Osteocyte (in vitro differentiated cells): Measurements from ENCODE around the gene AKAP13. TPM values are rescaled to one million over a fixed set of nuclear protein-coding genes. Genes with fewer than 3 reads are reported as not detected.

Experiments used
- DNase-seq: peaks from one replicate; pipeline ENCODE4 v3.0.0; 2021; ENCODE audit warnings: mixed read lengths; ENCODE audit not compliant: unreplicated experiment; ENCODE audit errors: extremely low spot score
- H3K27ac Mint-ChIP-seq: one replicate; pipeline ENCODE4 v1.8.0; 2021; ENCODE audit warnings: mild to moderate bottlenecking, mixed read lengths; ENCODE audit not compliant: unreplicated experiment
- H3K27me3 Mint-ChIP-seq: one replicate; pipeline ENCODE4 v1.8.0; 2021; ENCODE audit warnings: mixed read lengths; ENCODE audit not compliant: unreplicated experiment
- H3K36me3 Mint-ChIP-seq: one replicate; pipeline ENCODE4 v1.8.0; 2021; ENCODE audit warnings: mixed read lengths; ENCODE audit not compliant: unreplicated experiment
- H3K4me1 Mint-ChIP-seq: one replicate; pipeline ENCODE4 v1.8.0; 2021; ENCODE audit warnings: mixed read lengths; ENCODE audit not compliant: unreplicated experiment
- H3K4me3 Mint-ChIP-seq: one replicate; pipeline ENCODE4 v1.8.0; 2021; ENCODE audit warnings: mild to moderate bottlenecking, moderate library complexity, mixed read lengths; ENCODE audit not compliant: unreplicated experiment
- H3K9me3 Mint-ChIP-seq: one replicate; pipeline ENCODE4 v1.8.0; 2021; ENCODE audit warnings: mixed read lengths; ENCODE audit not compliant: unreplicated experiment
- total RNA-seq: library from RNA; stranded (reverse); gene quantifications from 2 replicates; pipeline ENCODE4 v1.2.1, GENCODE V29; 2021
- TF ChIP-seq, protein P1 (sequence below): fragments of 200-600 bp; sonication (generic); IDR thresholded peaks from 2 replicates; pipeline ENCODE4 v1.5.0; 2021; ENCODE audit warnings: antibody characterized with exemption, mild to moderate bottlenecking, moderate library complexity

AKAP13 gene
- total RNA-seq, 1 donor from 2014 or later = 146 TPM

DNA sequence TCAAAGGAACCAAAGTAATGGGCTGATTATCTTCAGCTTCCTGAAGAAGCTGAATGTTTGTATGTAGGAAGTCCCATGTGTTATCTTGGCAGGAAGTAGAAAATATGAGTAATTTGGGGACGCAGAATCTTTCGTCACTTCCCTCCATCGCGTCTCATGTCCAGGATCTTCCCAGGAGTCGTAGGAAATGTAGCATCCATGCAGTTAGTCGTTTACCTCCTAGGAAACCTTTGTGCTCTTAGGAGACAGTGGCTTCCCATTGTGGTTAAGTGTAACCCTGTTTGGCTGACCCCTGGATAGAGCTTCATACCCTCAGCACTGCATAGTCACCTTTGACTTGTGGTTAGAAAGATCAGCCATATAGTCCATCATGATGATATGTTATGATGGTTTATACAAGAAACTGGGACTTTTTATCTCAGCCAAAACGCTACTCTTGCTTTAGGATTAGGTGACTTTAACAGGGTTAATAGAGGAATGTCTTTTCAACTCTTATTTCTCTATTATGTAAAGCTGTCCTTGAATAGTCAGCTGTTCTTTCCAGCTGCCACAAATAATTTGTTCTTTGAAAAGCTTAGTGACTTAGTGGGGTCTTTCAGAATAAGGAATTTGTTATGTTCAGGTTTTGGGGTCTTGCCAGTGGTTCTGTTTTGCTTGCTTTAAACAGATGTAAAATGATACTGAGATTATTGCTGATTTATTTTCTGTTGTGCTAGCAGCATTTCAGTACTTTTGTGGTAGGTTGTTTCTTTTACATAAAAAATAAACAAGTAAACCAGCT is 322.1 kb downstream of the AKAP13 start:
- Mint-ChIP-seq H3K27me3 (no peaks in the 10 kb centered on the region), H3K4me3 (no peak overlapping the region), H3K9me3 (no peaks in the 10 kb centered on the region), H3K36me3 (peaks cover 17% of the 10 kb centered on the region), H3K27ac (peak overlapping the region; percentile 86), H3K4me1 (peaks cover 49% of the 10 kb centered on the region)
- TF ChIP-seq, protein P1, sequence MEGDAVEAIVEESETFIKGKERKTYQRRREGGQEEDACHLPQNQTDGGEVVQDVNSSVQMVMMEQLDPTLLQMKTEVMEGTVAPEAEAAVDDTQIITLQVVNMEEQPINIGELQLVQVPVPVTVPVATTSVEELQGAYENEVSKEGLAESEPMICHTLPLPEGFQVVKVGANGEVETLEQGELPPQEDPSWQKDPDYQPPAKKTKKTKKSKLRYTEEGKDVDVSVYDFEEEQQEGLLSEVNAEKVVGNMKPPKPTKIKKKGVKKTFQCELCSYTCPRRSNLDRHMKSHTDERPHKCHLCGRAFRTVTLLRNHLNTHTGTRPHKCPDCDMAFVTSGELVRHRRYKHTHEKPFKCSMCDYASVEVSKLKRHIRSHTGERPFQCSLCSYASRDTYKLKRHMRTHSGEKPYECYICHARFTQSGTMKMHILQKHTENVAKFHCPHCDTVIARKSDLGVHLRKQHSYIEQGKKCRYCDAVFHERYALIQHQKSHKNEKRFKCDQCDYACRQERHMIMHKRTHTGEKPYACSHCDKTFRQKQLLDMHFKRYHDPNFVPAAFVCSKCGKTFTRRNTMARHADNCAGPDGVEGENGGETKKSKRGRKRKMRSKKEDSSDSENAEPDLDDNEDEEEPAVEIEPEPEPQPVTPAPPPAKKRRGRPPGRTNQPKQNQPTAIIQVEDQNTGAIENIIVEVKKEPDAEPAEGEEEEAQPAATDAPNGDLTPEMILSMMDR = no peak
- DNase-seq = no peak

DNA sequence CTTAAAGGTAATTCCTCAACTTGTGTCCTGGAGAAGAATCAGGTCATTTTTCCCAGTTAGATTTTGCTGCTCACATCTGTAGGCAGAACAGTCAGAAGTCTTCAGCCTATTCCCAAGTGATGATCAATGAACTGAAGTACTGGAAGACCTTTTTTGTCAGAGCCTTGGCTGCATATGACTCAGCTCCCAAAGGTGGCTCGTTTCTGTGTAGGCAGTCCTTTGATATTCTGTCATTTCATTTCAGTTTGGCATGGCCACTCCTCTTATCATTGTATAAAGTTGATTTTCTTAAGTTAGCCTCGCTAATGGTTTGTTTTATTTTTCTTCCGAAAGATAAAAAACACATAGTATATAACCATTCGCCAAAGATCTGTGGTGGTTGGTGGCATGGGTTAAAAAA is 323.7 kb downstream of the AKAP13 start:
- TF ChIP-seq, protein P1 = no peak
- H3K36me3 Mint-ChIP-seq = peaks cover 25% of the 10 kb centered on the region
- DNase-seq = no peak
- no peaks in the 10 kb centered on the region for H3K9me3 Mint-ChIP-seq
- H3K4me3 Mint-ChIP-seq = no peak overlapping the region
- H3K4me1 Mint-ChIP-seq = peaks cover 62% of the 10 kb centered on the region
- H3K27me3 Mint-ChIP-seq = no peaks in the 10 kb centered on the region
- H3K27ac Mint-ChIP-seq = peak overlapping the region; percentile 66

DNA sequence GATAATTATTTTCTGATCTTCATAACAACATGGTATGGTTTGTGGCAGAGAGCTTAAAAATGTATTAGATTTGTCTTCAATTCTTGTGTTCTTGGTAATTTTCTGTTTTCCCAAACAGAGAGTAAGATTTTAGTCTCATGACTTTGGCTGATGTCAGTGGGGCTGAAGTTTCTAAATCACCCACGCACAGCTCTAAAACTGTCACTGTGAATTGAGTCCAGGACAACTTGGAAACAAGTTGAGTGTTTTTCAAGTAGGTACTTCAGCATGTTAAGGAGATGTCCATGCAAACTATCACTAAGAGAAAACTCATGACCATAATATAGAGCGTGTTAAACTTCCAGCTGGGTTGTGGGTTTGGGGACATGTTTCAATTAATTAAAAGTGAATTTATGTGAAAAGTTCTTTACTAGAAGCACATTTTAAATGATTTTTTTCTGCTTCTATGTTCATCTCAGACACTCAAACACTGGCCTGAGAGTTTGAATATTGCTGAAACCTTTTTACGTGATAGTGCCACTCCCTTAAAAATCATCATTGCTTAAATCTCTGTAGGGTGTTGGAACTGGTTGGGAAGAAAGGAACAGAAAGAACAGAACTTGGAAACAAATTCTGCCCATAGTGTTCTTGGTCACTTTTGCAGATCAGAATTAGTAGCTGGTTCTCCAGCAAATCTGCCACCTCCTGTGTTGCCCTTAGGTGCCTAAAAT is 324.5 kb downstream of the AKAP13 start:
- H3K27ac Mint-ChIP-seq = peak overlapping the region; percentile 66
- TF ChIP-seq, protein P1 = no peak
- H3K4me1 Mint-ChIP-seq = peaks cover 62% of the 10 kb centered on the region
- peaks cover 26% of the 10 kb centered on the region for H3K36me3 Mint-ChIP-seq
- no peak for DNase-seq
- no peaks in the 10 kb centered on the region for H3K9me3 Mint-ChIP-seq
- H3K4me3 Mint-ChIP-seq = no peak overlapping the region
- no peaks in the 10 kb centered on the region for H3K27me3 Mint-ChIP-seq

DNA sequence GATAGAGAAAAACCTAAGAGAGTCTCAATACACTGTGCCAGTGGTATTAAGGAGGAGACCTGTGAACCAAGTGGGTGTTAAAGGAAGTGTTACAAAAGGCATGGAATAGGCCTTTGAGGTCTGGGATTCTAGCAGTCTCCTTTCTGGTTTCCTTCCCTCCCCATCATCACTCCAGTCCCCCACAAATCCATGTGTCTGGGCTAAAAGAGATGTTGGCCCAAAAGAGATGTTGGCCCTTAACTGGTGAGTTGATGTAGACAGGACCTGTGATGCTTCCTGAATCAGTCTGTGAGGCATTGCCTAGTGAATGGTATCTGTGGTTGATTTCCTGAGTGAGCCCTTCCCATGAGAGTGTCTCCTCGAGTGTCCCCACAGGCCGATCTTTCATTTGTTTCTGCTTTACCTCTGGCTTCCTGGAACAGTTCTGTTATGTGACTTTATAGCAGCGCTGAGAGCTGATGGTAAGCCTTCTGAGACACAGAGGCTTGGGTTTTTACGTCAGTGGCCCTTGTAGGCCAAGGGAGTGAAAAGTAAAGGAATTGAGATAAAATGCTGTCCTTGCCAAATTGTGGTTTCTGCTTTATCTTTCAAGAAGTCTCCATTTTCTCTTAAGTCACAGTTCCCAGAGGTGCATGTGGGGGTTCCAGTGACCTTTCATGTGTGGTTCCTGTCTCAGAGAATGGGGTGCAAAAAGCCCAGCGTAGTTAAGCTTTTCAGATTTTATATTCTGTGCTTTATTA is 326.5 kb downstream of the AKAP13 start:
- Mint-ChIP-seq H3K27ac (peak overlapping the region; percentile 98), H3K27me3 (no peaks in the 10 kb centered on the region), H3K36me3 (peaks cover 33% of the 10 kb centered on the region), H3K9me3 (no peaks in the 10 kb centered on the region), H3K4me1 (peaks cover 75% of the 10 kb centered on the region), H3K4me3 (peak overlapping the region; percentile 72)
- DNase-seq = no peak
- TF ChIP-seq, protein P1 = no peak
